HG02973 (cell line): Measurements from ENCODE around the gene ASCC2.
"Not testable (repeated sequence)": the region's sequence is repeated elsewhere in the genome, so short reads cannot be mapped to it uniquely, and the experiment has no call there.

Experiments
- ATAC-seq: cut with Tn5 transposase; IDR thresholded peaks from one replicate; pipeline ENCODE4 v1.9.1; 2021; ENCODE audit warnings: moderate library complexity; ENCODE audit not compliant: unreplicated experiment

Gene ASCC2

DNA sequence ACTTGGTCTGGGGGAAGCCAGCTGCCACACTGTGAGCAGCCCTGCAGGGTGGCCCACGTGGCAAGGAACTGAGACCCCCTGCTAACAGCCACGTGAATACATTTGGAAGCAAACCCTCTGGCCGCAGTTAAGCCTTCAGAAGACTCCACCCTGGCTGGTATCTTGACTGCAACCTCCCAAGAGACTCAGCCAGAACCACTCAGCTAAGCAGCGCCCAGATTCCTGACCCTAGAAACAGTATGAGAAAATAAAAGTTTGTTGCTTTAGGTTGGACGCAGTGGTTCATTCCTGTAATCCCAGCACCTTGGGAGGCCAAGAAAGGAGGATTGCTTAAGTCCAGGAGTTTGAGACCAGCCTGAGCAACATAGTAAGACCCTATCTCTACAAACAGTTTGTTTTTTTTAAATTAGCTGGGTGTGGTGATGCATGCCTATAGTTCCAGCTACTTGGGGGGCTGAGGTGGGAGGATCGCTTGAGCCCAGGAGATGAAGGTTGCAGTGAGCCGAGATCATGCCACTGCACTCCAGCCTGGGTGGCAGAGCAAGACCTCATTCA lies 79.9 kb downstream of the ASCC2 start:
- no peak for ATAC-seq

DNA sequence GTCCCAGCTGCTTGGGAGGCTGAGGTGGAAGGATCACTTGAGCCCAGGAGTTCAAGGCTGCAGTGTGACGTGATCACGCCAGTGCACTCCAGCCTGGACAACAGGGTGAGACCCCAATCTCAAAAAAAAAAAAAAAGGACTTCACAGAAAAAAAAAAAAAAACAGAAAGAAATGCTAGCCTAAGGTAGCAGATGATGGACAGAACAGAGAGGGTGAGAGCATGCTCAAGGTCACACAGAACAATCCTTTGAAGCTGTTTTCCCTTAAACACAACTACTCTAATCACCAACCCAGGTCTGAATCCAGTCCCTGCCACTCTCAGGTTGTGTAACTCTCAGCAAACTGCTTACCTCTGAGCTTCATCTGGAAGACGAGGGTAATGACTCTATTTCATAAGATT lies 81.0 kb downstream of the ASCC2 start:
- ATAC-seq: no peak

DNA sequence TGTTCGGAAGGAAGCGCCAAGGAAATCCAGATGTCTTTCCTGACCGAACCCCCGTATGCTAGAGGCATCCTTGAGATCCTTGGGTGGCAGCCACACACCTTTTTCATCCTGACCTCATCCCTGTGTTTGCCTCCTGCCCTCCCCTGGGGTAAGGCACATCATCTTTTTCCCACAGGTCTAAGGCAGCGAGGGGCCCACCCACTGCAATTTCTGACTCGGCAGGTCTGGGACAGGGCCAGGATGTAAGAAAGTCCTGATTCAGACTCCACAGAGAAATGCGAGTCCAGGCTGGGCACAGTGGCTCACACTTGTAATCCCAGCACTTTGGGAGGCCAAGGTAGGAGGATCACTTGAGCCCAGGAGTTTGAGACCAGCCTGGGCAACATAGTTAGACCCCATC lies 81.7 kb downstream of the ASCC2 start:
- ATAC-seq: no peak

DNA sequence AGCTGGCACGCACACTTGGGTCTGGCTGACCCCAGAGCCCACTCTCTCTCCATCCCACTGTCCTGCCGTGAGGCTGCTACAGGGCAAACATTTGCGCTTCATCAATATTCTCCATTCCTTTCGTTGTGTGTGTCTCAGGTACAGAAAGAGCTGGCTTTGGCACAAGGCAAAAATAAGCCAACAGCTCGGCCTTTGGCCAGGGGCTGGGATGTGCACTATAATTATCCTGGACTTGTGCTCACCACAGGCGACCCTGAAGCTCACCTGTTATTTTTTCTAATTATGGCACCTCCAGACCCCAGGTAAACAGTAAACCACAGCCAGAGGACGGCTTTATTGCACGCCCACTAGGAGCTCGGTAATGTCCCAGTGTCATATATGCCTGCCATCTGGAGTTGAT lies 82.2 kb downstream of the ASCC2 start:
- no peak for ATAC-seq

DNA sequence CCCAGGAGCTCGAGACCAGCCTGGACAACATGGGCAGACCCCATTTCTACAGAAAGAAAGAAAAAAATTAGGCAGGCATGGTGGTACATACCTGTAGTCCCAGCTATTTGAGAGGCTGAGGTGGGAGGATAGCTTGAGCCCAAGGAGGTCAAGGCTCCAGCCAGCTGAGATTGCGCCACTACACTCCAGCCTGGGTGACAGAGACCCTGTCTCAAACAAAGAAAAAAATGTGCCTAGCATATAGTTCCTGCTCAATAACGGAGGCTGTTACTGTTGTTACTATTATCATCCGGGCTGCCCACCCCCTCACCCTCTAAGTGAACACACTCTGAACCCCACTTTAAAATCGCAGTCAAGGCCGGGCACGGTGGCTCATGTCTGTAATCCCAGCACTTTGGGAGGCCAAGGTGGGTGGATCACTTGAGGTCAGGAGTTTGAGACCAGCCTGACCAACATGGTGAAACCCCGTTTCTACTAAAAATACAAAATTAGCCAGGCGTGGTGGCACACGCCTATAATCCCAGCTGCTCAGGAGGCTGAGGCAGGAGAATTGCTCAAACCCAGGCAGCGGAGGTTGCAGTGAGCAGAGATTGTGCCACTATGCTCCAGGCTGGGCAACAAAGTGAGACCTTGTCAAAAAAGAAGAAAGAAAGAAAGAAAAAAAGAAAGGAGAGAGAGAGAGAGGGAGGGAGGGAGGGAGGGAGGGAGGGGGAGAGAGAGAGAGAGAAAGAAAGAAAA lies 83.2 kb downstream of the ASCC2 start:
- ATAC-seq: not testable (repeated sequence)

DNA sequence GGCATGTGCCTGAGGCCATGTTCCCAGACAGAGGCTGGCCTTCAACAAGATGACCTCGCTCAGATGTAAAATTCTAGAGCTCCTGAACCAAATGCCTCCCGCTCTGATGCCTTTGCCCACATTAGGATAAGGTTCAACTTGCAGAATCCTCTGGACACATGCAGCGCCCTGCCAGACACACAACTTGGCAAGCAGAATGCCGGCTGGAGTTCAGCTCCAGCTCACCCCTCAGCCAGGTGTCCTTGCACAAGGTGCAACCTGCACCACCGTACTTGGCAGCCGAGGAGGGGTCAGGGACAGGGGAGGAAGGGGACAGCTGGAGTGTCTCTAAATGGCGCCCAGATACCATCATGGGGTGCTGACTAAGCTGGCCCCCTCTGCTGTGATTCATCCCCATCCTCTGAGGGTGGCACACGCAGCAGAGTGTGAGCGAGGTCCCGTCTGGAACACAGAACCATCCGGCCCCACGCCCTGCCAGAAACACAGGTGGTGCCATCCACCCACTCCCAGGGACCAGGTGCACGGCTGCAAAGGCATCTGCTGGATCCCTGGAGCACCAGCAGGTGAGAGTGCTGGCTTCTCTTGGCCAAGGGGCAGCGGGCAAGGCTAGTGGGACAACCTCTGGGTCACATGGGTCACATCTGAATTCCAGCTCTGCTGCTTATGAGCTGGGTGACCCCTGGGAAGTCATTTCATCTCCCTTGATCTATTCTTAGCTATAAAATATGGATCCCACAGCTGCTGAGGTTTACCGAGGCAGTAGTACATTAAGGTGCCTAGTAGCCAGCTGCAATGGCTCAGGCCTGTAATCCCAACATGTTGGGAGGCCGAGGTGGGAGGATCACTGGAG lies 84.0 kb downstream of the ASCC2 start:
- ATAC-seq: no peak

DNA sequence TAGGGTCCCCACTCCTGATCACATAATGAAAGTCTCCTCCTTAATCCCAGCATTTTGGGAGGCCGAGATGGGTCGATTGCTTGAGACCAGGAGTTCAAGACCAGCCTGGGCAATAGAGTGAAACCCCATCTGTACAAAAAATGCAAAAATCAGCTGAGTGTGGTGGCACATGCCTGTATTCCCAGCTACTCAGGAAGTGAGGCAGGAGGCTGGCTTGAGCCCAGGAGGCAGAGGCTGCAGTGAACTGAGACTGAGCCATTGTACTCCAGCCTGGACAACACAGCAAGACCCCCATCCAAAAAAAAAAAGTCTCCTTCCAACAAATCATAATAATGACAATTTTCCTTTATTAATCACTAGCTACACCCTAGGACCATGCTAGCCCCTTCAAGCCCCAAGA lies 86.4 kb downstream of the ASCC2 start:
- ATAC-seq: no peak

DNA sequence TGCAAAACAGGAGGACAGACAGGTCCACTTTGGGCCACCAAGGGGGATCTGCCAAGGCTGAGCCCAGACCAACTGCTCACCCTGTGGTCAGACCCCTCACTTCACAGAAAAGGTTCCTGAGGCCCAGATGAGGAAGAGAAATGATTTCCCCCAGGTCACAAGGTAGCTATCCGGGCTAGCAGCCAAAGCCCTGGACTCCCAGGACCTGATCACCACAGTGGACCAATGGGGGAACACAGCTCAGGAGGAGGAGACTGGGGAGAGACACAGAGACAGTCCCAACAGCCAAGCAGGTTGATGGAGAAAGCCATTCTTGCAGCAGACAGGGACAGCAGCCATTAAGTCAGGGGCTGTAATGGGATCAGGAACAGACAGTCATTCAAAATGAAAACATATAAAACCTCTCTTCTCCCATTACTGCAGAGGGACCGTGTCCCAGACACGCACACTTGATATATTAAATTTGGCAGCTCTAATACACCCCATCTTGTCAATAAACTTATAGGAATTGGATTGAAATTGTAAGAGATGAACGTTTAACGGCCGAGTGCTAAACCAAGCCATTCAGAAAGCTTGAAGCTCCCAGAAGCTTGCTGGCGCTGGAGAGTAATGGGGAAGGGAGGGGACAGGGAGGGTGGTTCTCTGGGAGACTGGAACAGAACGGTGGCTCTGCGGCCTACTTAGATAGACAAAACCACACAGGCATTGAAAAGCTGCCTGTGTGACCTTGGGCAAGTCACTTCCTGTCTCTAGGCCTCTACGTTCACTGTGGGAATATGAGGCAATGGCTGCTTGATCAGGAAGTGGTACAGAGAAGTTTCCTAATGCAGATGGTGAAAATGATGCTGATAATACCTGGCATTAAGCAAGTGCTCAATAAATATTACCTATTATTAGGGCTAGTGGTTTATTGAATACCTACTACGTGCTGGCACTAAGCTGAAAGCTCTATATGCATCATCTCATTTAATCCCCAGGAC lies 87.2 kb downstream of the ASCC2 start:
- no peak for ATAC-seq

DNA sequence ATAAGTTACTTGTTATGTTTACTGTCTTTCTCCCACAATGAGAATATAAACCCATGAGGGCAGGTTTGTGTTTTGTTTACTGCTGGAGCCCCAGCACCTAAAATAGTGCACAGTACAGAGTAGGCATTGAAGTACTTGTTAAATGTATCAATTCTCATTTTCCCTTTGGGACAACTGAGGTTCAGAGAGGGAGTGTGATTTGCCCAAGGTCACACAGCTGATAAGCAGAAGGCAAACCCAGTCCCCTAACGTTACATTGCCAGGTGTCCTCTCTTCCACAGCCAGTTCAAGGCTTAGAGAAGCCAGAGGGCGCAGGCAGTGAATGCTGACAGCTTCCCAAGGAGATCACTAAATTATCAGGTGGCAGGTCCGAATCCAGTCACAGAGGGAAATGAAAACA lies 88.0 kb downstream of the ASCC2 start:
- no peak for ATAC-seq

DNA sequence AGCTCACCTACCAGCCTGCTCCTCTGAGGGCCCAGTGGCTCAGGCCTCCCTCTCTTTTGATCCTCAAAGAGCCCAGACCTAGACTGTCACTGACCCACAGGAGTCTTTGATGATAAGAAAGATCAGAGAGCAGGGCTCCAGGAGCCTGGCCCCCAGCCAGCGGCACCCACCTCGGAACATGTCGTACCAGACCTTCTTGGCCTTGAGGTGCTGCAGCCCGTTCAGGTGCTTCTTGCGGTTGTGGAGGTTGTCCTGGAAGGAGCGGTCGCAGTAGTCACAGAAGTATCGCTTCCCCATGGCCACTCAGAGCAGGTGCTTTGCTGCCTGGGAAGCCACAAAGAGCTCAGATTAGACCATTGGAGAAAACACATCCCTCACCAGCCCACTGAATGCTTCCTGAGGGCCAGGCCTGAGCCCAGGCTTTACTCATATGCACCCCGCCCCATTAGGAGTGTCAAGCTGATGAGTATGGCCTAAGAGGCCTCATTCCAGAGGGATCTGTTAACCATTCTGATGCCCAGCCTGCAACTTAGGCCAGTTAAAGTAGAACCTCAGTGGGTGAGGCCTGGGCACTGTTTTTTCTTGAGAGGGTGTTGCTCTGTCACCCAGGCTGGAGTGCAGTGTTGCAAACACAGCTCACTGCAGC lies 89.7 kb downstream of the ASCC2 start:
- no peak for ATAC-seq

DNA sequence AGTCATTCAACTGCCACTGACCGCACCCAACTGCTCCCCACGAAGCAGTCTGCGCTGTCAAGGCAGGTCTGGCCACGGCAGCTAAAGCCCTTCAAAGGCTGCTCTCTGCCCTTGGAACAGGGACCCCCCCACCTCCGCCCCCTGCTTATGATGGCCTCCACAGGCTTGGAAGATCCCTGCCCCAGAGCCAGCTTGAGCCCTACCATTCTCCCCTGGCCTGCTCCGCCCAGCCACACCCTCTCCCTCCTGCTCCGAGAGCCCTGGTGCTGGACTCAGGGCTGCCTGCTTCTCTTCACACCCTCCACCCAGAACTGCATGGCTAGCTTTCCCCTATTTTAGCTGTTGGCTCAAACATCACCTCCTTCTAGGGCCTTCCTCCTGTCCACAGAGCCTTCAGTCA lies 90.2 kb downstream of the ASCC2 start:
- no peak for ATAC-seq

DNA sequence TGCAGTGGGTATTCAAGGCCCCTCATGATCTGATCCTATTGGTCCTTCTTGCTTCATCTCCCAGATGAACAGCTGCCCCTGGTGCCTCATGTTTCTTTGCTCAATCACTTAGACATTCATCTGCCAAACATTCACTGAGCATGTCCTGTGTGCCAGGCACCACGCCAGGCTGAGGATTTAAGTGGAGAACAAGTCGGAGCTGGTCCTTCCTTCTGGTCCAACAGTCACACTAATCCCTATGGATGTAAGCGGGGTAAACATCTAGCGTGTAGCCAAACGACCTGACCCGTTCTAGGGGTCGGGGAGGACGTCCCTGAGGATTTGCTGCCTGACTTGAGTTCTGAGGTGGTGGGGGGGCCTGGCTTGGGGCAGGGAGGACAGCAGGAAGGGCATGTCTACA lies 93.2 kb downstream of the ASCC2 start:
- ATAC-seq: no peak

DNA sequence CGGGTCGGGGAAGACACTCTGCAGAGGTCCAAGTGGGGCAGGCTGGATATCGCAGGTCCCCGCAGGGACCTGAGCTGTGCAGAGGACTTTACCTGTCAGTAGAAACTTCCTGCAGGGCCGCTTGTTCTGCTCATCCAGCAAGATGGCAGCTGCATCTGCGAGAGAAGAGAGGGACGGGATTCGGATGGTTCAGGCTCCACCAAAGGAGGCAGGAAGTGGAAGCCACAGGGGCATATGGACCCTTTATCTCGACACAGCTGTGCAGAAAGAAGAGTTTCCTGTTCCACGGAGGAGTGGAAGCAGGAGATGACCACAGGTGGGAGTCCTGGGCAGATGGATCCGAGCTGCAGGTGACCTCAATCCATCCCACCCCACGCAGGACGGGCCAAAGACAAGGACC lies 95.7 kb downstream of the ASCC2 start:
- ATAC-seq: no peak

DNA sequence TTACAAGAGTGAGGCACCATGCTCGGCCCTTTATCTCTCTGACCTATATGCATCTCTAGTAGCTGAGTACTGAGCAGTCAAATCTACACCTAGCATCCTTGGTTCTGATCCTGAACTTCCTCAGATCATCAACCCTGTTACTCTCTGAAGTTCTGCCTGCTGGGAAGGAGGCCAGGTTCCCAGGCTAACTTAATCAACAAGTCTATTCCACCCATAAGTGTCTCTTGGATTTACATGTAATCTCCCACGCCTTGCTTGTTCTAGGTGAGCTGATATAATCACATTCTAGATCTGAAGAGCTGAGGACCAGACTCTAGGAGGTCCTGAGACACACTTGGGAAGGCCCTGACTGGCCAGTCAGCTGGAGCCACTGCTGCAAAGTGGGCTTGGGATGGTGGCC lies 96.1 kb downstream of the ASCC2 start:
- ATAC-seq: no peak

DNA sequence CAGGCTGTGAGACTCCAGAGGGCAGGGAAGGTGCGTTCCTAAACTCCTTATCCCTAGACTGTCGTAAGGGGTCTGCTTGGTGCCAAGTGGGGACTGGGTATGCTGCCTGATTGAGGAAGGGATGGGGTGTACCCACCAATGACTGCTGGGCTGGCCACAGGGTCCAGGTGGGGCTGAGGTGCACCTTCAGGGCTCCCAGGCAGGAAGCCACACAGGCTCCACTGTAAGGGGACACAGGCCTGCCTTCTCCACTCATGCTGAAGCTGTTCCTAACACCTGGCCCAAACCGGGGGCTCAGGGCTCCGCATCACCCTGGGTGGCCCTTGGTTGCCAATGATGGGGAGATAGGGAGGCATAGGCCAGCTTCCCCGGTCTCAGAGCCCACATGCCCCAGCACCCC lies 97.9 kb downstream of the ASCC2 start:
- no peak for ATAC-seq

DNA sequence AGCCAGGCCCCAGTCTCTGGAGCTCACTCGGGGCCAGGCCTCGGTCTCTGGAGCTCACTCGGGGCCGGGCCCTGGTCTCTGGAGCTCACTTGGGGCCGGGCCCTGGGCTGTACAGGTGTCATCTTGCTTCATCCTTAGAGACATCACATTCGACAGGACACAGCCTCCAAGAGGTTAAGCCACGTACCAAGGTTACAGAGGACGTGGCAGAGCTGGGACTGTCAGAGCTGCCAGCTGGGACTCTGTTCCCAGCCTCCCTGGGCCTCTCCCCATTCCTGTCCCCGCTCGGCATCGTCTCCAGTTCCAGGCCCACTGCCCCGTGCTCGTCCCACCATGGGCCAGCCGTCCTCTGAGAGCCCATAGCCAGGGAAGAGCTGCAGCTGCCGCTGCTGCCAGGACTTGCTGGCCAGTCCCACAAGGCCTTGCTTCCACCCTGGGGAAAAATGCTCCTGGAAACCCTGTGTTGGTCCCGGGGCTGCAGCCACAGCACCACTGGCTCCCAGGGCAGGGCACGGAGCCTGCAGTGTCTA lies 98.7 kb downstream of the ASCC2 start:
- no peak for ATAC-seq
